Panc1 (cell line): ENCODE measurements around the gene ETNPPL. TPM values are rescaled to one million over a fixed set of nuclear protein-coding genes. Genes with fewer than 3 reads are reported as not detected.

Experiments used
- ATAC-seq: fragments of 200-7000 bp; cut with Tn5 transposase; 2 replicates; pipeline ENCODE4 v1.9.1; 2020; ENCODE audit warnings: mild to moderate bottlenecking, moderate library complexity
- BruUV-seq: library from RNA; stranded (reverse); fragments of 400-500 nt; replicated peaks from 2 replicates; lab custom pipeline; 2021; lab: Mats Ljungman, UMichigan
- CTCF ChIA-PET: fragments of 300-600 bp; sonication (Branson Sonifier 250); formaldehyde crosslinking; loops from one replicate; lab custom pipeline; 2022; ENCODE audit warnings: antibody characterized with exemption; lab: Charles Lee
- POLR2A ChIA-PET: fragments of 300-600 bp; sonication (Branson Sonifier 250); formaldehyde crosslinking; loops from one replicate; lab custom pipeline; 2022; ENCODE audit warnings: antibody characterized with exemption; lab: Charles Lee
- DNase-seq: peaks from one replicate; pipeline ENCODE4 v3.0.0-alpha.2; 2010; ENCODE audit warnings: low read depth, low spot score
- H3K27ac ChIP-seq: 2 replicates; pipeline ENCODE4 v1.5.1; 2011; ENCODE audit warnings: mild to moderate bottlenecking, low read length, inconsistent platforms
- H3K27me3 ChIP-seq: fragments of 200-500 bp; sonication (Bioruptor generic); 2 replicates; pipeline ENCODE4 v1.6.0; 2014; ENCODE audit warnings: low read length, inconsistent platforms; ENCODE audit not compliant: control insufficient read depth, insufficient read depth
- H3K36me3 ChIP-seq: fragments of 200-500 bp; sonication (Bioruptor generic); 2 replicates; pipeline ENCODE4 v1.5.1; 2014; ENCODE audit warnings: inconsistent platforms, mild to moderate bottlenecking, low read length, moderate library complexity; ENCODE audit not compliant: control insufficient read depth, insufficient read depth
- H3K4me1 ChIP-seq: 2 replicates; pipeline ENCODE4 v1.5.1; 2011; ENCODE audit warnings: inconsistent platforms, mild to moderate bottlenecking, low read length, moderate library complexity; ENCODE audit not compliant: control insufficient read depth, insufficient read depth
- H3K4me3 ChIP-seq, 2 experiments: 2 replicates each; pipeline ENCODE4 v1.5.1; 2011 to 2012; ENCODE audit warnings: low read depth in 2 of 2, low read length in 2 of 2, mild to moderate bottlenecking in 2 of 2, inconsistent platforms in 1 of 2, moderate library complexity in 1 of 2
- H3K9me3 ChIP-seq: fragments of 200-500 bp; sonication (Bioruptor generic); 2 replicates; pipeline ENCODE4 v1.5.1; 2014; ENCODE audit warnings: low read depth, mild to moderate bottlenecking, inconsistent platforms, low read length, moderate library complexity; ENCODE audit not compliant: control insufficient read depth, insufficient read depth
- CTCF ChIP-seq: fragments of 450-650 bp; IDR thresholded peaks from 2 replicates; pipeline ENCODE4 v1.5.1; 2017; ENCODE audit warnings: mild to moderate bottlenecking
- POLR2AphosphoS5 ChIP-seq: IDR thresholded peaks from 2 replicates; pipeline ENCODE4 v1.6.1; 2012; ENCODE audit warnings: mild to moderate bottlenecking, low read depth, low read length, moderate library complexity
- REST ChIP-seq, 2 experiments: IDR thresholded peaks; 2 replicates each; pipeline ENCODE4 v1.6.1; 2011 to 2012; ENCODE audit warnings: low read depth in 2 of 2, control low read depth in 1 of 2, low read length in 1 of 2, mild to moderate bottlenecking in 1 of 2, moderate library complexity in 1 of 2; ENCODE audit not compliant: insufficient read depth in 1 of 2
- SIN3A ChIP-seq: IDR thresholded peaks from 2 replicates; pipeline ENCODE4 v1.6.1; 2012; ENCODE audit warnings: low read depth, mild to moderate bottlenecking, low read length, moderate library complexity, borderline replicate concordance; ENCODE audit not compliant: insufficient read depth
- TCF7L2 ChIP-seq: IDR thresholded peaks from 2 replicates; pipeline ENCODE4 v1.6.1; 2011; ENCODE audit warnings: mild to moderate bottlenecking, low read depth, low read length, inconsistent platforms
- in situ Hi-C: cut with HindIII; loops from 2 replicates; pipeline ENCODE4 v1.10.0; 2016; ENCODE audit warnings: low sequenced_read_pairs, low pct_unique_long_range_greater_than_20kb
- intact Hi-C: fragments of 100-400 bp; cut with micrococcal nuclease; formaldehyde crosslinking; loops from one replicate; pipeline ENCODE4 v1.10.0; 2022; ENCODE audit not compliant: unreplicated experiment
- total RNA-seq: library from RNA; stranded (reverse); gene quantifications from one replicate; pipeline ENCODE4 v1.2.1, GENCODE V29; 2021; ENCODE audit not compliant: unreplicated experiment

Gene ETNPPL
- total RNA-seq, 1 experiment from 2014 or later = not detected

GRCh38 chr4:108694423-108694822 is 68.4 kb downstream of the ETNPPL start:
- intact Hi-C loops (no loop called here), in situ Hi-C loops (no loop called here)
- no peak for TF ChIP-seq REST (IDR thresholded peaks at IDR 0.05; ENCODE audit: insufficient read depth in 1 of 2, low read depth in 2 of 2, low read length in 1 of 2)
- no peak for ATAC-seq
- BruUV-seq = no TSS peak
- POLR2A ChIA-PET = no interaction called here
- Histone ChIP-seq H3K36me3 (no peaks in the 10 kb centered on the region), H3K4me3 (no peak overlapping the region), H3K4me1 (no peaks in the 10 kb centered on the region), H3K27me3 (no peaks in the 10 kb centered on the region), H3K9me3 (no peaks in the 10 kb centered on the region), H3K27ac (no peak overlapping the region)
- no peak for DNase-seq
- CTCF ChIA-PET = no interaction called here

DNA sequence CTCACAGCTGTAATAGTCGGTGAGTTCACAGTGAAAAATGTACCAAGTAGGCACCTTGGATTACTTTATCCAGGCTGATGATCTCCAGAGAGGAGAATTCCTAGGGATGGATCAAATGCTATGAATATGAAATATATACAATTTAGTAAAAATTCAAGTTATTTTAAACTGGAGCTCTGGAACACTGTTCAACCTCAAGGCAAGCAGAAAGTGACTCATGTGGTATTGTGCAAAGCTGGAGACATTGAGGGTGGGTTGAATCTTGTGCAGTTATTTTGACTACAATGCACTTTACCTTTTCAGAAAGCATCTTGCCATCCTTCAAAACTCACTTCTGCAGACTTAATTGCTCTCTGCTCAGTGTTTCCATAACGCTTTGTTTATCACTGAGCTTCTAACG is 69.0 kb downstream of the ETNPPL start:
- H3K27ac ChIP-seq = no peak overlapping the region
- no peaks in the 10 kb centered on the region for H3K9me3 ChIP-seq
- H3K27me3 ChIP-seq = no peaks in the 10 kb centered on the region
- CTCF ChIA-PET = interaction anchor here (0.6 kb wide), 1 partner anchor 219 kb away, joined by 6 read pairs; no protein-coding TSS in a partner anchor
- TF ChIP-seq REST (IDR thresholded peaks at IDR 0.05; ENCODE audit: insufficient read depth in 1 of 2, low read depth in 2 of 2, low read length in 1 of 2) (no peak), POLR2AphosphoS5 (no peak), TCF7L2 (no peak), CTCF (no peak), SIN3A (no peak)
- H3K36me3 ChIP-seq = no peaks in the 10 kb centered on the region
- POLR2A ChIA-PET = no interaction called here
- in situ Hi-C loops = no loop called here
- intact Hi-C loops = no loop called here
- no peak for DNase-seq
- no TSS peak for BruUV-seq
- no peak for ATAC-seq
- H3K4me1 ChIP-seq = no peaks in the 10 kb centered on the region
- no peak overlapping the region for H3K4me3 ChIP-seq
